ENCODE results near the gene ZC3H10.

Gene ZC3H10

DNA sequence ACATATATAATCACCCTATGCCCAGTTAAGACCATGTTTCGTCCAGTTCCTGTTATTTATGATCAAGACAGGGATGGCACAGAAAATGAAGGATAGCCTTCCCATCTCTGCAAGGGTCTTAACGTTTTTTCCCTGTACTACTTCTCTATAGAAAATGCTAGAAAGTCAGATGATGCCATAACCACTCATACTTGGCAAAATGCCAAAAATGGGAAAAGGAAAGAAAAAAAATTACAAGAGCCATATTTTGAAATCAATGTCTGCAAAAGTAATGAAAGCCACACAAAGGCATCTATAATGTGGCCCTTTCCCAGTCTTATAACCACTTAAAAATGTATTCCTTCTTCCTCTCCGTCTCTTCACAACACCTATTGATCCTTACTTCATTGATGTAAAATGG lies 32.5 kb downstream of the ZC3H10 start:
- H3K36me3 ChIP-seq (ENCODE audit: insufficient read depth, insufficient read length, low read length), result peaks cover 17% of the 10 kb centered on the region
- no peaks in the 10 kb centered on the region for H3K27me3 ChIP-seq (ENCODE audit: insufficient read depth, insufficient read length)
- peaks cover 5% of the 10 kb centered on the region for H3K4me1 ChIP-seq (ENCODE audit: insufficient read depth, insufficient read length)
- TF ChIP-seq ZNF274 (IDR thresholded peaks at IDR 0.05; ENCODE audit: low read depth, low read length) (no peak), SUZ12 (IDR thresholded peaks at IDR 0.05; ENCODE audit: extremely low read depth, insufficient read depth, insufficient read length) (no peak)
- no peak overlapping the region for H3K9ac ChIP-seq (ENCODE audit: insufficient read length, low read depth)
- H3K9me3 ChIP-seq (ENCODE audit: insufficient read depth, low read length), result no peaks in the 10 kb centered on the region
- no peak overlapping the region for H3K4me3 ChIP-seq (ENCODE audit: insufficient read length, low read depth)
- DNase-seq (ENCODE audit: low read depth, low spot score), result no peak

GRCh38 chr12:56151672-56152131 lies 33.6 kb downstream of the ZC3H10 start:
- no peaks in the 10 kb centered on the region for H3K27me3 ChIP-seq (ENCODE audit: insufficient read depth, insufficient read length)
- no peak for TF ChIP-seq YY1 (IDR thresholded peaks at IDR 0.05; ENCODE audit: insufficient read depth, insufficient read length)
- H3K36me3 ChIP-seq (ENCODE audit: insufficient read depth, insufficient read length, low read length), result peaks cover 22% of the 10 kb centered on the region
- no peaks in the 10 kb centered on the region for H3K9me3 ChIP-seq (ENCODE audit: insufficient read depth, low read length)
- H3K4me3 ChIP-seq (ENCODE audit: insufficient read length, low read depth), result peak overlapping the region; percentile 56
- peak; percentile 58 for DNase-seq (ENCODE audit: low read depth, low spot score)
- peak overlapping the region; percentile 85 for H3K9ac ChIP-seq (ENCODE audit: insufficient read length, low read depth)
- peaks cover 5% of the 10 kb centered on the region for H3K4me1 ChIP-seq (ENCODE audit: insufficient read depth, insufficient read length)

- H3K9me3 ChIP-seq (ENCODE audit: insufficient read depth, low read length), result no peaks in the 10 kb centered on the region
- TF ChIP-seq SUZ12 (IDR thresholded peaks at IDR 0.05; ENCODE audit: extremely low read depth, insufficient read depth, insufficient read length), result no peak
- peak; percentile 44 for TF ChIP-seq YY1 (IDR thresholded peaks at IDR 0.05; ENCODE audit: insufficient read depth, insufficient read length)
- H3K4me3 ChIP-seq (ENCODE audit: insufficient read length, low read depth), result peak within 1 kb of the TSS; percentile 56
- H3K36me3 ChIP-seq (ENCODE audit: insufficient read depth, insufficient read length, low read length), result peaks cover 22% of the 10 kb centered on the region
- no peaks in the 10 kb centered on the region for H3K27me3 ChIP-seq (ENCODE audit: insufficient read depth, insufficient read length)
- peak; percentile 89 for DNase-seq (ENCODE audit: low read depth, low spot score)
- H3K9ac ChIP-seq (ENCODE audit: insufficient read length, low read depth), result peak within 1 kb of the TSS; percentile 85
- H3K4me1 ChIP-seq (ENCODE audit: insufficient read depth, insufficient read length), result peaks cover 5% of the 10 kb centered on the region
These were observed 34.2 kb downstream of the ZC3H10 start, which contains the start of gene MYL6B for GRCh38 chr12:56152132-56152755. TSS of gene MYL6B (plus strand) at chr12:56152587. CDS start at chr12:56153919, 1,332 bp downstream.

GRCh38 chr12:56152756-56153677 lies 35.0 kb downstream of the ZC3H10 start:
- Histone ChIP-seq H3K4me3 (ENCODE audit: insufficient read length, low read depth) (peak overlapping the region; percentile 56), H3K36me3 (ENCODE audit: insufficient read depth, insufficient read length, low read length) (peaks cover 22% of the 10 kb centered on the region), H3K9ac (ENCODE audit: insufficient read length, low read depth) (peak overlapping the region; percentile 85), H3K27me3 (ENCODE audit: insufficient read depth, insufficient read length) (no peaks in the 10 kb centered on the region), H3K4me1 (ENCODE audit: insufficient read depth, insufficient read length) (peaks cover 5% of the 10 kb centered on the region), H3K9me3 (ENCODE audit: insufficient read depth, low read length) (no peaks in the 10 kb centered on the region)
- no peak for DNase-seq (ENCODE audit: low read depth, low spot score)
- TF ChIP-seq YY1 (IDR thresholded peaks at IDR 0.05; ENCODE audit: insufficient read depth, insufficient read length), result no peak
- no peak for TF ChIP-seq SUZ12 (IDR thresholded peaks at IDR 0.05; ENCODE audit: extremely low read depth, insufficient read depth, insufficient read length)
- TF ChIP-seq ZNF274 (IDR thresholded peaks at IDR 0.05; ENCODE audit: low read depth, low read length), result no peak

DNA sequence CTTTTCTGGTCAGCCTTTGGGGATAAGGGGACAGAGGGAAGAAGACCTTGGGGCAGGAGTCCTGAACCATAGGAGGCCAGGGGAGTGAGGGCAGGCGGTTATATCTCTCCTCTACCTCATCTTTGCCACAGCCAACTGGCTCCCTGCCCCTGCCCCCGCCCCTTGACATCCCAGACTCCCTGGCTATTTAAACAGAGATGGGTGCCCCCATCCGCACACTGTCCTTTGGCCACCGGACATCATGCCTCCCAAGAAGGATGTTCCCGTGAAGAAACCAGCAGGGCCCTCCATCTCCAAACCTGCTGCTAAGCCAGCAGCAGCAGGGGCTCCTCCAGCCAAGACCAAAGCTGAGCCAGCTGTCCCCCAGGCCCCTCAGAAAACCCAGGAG lies 35.6 kb downstream of the ZC3H10 start:
- Histone ChIP-seq H3K27me3 (ENCODE audit: insufficient read depth, insufficient read length) (no peaks in the 10 kb centered on the region), H3K4me3 (ENCODE audit: insufficient read length, low read depth) (no peak overlapping the region), H3K36me3 (ENCODE audit: insufficient read depth, insufficient read length, low read length) (peaks cover 25% of the 10 kb centered on the region), H3K9me3 (ENCODE audit: insufficient read depth, low read length) (no peaks in the 10 kb centered on the region), H3K9ac (ENCODE audit: insufficient read length, low read depth) (peak overlapping the region; percentile 85), H3K4me1 (ENCODE audit: insufficient read depth, insufficient read length) (peaks cover 5% of the 10 kb centered on the region)
- TF ChIP-seq SUZ12 (IDR thresholded peaks at IDR 0.05; ENCODE audit: extremely low read depth, insufficient read depth, insufficient read length) (no peak), YY1 (IDR thresholded peaks at IDR 0.05; ENCODE audit: insufficient read depth, insufficient read length) (no peak), ZNF274 (IDR thresholded peaks at IDR 0.05; ENCODE audit: low read depth, low read length) (no peak)
- no peak for DNase-seq (ENCODE audit: low read depth, low spot score)

GRCh38 chr12:56154246-56154771 lies 36.2 kb downstream of the ZC3H10 start:
- Histone ChIP-seq H3K4me1 (ENCODE audit: insufficient read depth, insufficient read length) (peaks cover 5% of the 10 kb centered on the region), H3K27me3 (ENCODE audit: insufficient read depth, insufficient read length) (no peaks in the 10 kb centered on the region), H3K36me3 (ENCODE audit: insufficient read depth, insufficient read length, low read length) (peaks cover 31% of the 10 kb centered on the region), H3K4me3 (ENCODE audit: insufficient read length, low read depth) (no peak overlapping the region), H3K9ac (ENCODE audit: insufficient read length, low read depth) (no peak overlapping the region), H3K9me3 (ENCODE audit: insufficient read depth, low read length) (no peaks in the 10 kb centered on the region)
- TF ChIP-seq SUZ12 (IDR thresholded peaks at IDR 0.05; ENCODE audit: extremely low read depth, insufficient read depth, insufficient read length) (no peak), YY1 (IDR thresholded peaks at IDR 0.05; ENCODE audit: insufficient read depth, insufficient read length) (no peak), ZNF274 (IDR thresholded peaks at IDR 0.05; ENCODE audit: low read depth, low read length) (no peak)
- DNase-seq (ENCODE audit: low read depth, low spot score), result no peak

GRCh38 chr12:56154818-56155217 lies 36.8 kb downstream of the ZC3H10 start:
- Histone ChIP-seq H3K27me3 (ENCODE audit: insufficient read depth, insufficient read length) (no peaks in the 10 kb centered on the region), H3K36me3 (ENCODE audit: insufficient read depth, insufficient read length, low read length) (peaks cover 37% of the 10 kb centered on the region), H3K4me3 (ENCODE audit: insufficient read length, low read depth) (no peak overlapping the region), H3K4me1 (ENCODE audit: insufficient read depth, insufficient read length) (peaks cover 5% of the 10 kb centered on the region), H3K9me3 (ENCODE audit: insufficient read depth, low read length) (no peaks in the 10 kb centered on the region), H3K9ac (ENCODE audit: insufficient read length, low read depth) (no peak overlapping the region)
- DNase-seq (ENCODE audit: low read depth, low spot score), result no peak
- TF ChIP-seq SUZ12 (IDR thresholded peaks at IDR 0.05; ENCODE audit: extremely low read depth, insufficient read depth, insufficient read length) (no peak), YY1 (IDR thresholded peaks at IDR 0.05; ENCODE audit: insufficient read depth, insufficient read length) (no peak), ZNF274 (IDR thresholded peaks at IDR 0.05; ENCODE audit: low read depth, low read length) (no peak)
